Panc1 (cell line): ENCODE results near the gene CLEC2L.

Experiments
- POLR2AphosphoS5 ChIP-seq: IDR thresholded peaks from 2 replicates; pipeline ENCODE4 v1.6.1; 2012; ENCODE audit warnings: mild to moderate bottlenecking, low read depth, low read length, moderate library complexity
- SIN3A ChIP-seq: IDR thresholded peaks from 2 replicates; pipeline ENCODE4 v1.6.1; 2012; ENCODE audit warnings: low read depth, mild to moderate bottlenecking, low read length, moderate library complexity, borderline replicate concordance; ENCODE audit not compliant: insufficient read depth
- TF ChIP-seq, protein P1 (sequence below): fragments of 450-650 bp; IDR thresholded peaks from 2 replicates; pipeline ENCODE4 v1.5.1; 2017; ENCODE audit warnings: mild to moderate bottlenecking
- TF ChIP-seq, protein P2 (sequence below), 2 experiments: IDR thresholded peaks; 2 replicates each; pipeline ENCODE4 v1.6.1; 2011 to 2012; ENCODE audit warnings: low read depth in 2 of 2, control low read depth in 1 of 2, low read length in 1 of 2, mild to moderate bottlenecking in 1 of 2, moderate library complexity in 1 of 2; ENCODE audit not compliant: insufficient read depth in 1 of 2

DNA sequence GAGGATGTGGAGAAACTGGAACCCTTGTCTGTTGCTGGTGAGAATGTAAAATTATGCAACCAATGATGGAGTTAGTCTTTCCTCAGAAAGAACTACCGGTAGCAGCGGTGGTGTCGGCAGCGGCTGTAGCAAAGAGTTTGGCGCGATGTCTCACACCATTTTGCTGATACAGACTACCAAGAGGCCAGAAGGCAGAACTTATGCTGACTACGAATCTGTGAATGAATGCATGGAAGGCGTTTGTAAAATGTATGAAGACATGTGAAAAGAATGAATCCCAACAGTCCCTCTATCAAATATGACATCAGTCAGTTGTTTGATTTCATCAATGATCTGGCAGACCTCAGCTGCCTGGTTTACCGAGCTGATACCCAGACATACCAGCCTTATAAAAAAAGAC, 10.6 kb downstream of the CLEC2L start:
- TF ChIP-seq, protein P1, sequence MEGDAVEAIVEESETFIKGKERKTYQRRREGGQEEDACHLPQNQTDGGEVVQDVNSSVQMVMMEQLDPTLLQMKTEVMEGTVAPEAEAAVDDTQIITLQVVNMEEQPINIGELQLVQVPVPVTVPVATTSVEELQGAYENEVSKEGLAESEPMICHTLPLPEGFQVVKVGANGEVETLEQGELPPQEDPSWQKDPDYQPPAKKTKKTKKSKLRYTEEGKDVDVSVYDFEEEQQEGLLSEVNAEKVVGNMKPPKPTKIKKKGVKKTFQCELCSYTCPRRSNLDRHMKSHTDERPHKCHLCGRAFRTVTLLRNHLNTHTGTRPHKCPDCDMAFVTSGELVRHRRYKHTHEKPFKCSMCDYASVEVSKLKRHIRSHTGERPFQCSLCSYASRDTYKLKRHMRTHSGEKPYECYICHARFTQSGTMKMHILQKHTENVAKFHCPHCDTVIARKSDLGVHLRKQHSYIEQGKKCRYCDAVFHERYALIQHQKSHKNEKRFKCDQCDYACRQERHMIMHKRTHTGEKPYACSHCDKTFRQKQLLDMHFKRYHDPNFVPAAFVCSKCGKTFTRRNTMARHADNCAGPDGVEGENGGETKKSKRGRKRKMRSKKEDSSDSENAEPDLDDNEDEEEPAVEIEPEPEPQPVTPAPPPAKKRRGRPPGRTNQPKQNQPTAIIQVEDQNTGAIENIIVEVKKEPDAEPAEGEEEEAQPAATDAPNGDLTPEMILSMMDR, result no peak
- no peak for TF ChIP-seq POLR2AphosphoS5
- TF ChIP-seq, protein P2, sequence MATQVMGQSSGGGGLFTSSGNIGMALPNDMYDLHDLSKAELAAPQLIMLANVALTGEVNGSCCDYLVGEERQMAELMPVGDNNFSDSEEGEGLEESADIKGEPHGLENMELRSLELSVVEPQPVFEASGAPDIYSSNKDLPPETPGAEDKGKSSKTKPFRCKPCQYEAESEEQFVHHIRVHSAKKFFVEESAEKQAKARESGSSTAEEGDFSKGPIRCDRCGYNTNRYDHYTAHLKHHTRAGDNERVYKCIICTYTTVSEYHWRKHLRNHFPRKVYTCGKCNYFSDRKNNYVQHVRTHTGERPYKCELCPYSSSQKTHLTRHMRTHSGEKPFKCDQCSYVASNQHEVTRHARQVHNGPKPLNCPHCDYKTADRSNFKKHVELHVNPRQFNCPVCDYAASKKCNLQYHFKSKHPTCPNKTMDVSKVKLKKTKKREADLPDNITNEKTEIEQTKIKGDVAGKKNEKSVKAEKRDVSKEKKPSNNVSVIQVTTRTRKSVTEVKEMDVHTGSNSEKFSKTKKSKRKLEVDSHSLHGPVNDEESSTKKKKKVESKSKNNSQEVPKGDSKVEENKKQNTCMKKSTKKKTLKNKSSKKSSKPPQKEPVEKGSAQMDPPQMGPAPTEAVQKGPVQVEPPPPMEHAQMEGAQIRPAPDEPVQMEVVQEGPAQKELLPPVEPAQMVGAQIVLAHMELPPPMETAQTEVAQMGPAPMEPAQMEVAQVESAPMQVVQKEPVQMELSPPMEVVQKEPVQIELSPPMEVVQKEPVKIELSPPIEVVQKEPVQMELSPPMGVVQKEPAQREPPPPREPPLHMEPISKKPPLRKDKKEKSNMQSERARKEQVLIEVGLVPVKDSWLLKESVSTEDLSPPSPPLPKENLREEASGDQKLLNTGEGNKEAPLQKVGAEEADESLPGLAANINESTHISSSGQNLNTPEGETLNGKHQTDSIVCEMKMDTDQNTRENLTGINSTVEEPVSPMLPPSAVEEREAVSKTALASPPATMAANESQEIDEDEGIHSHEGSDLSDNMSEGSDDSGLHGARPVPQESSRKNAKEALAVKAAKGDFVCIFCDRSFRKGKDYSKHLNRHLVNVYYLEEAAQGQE (IDR thresholded peaks at IDR 0.05; ENCODE audit: insufficient read depth in 1 of 2, low read depth in 2 of 2, low read length in 1 of 2), result no peak
- no peak for TF ChIP-seq SIN3A
